Activated T-helper 9 cell treated with anti-CD3 and anti-CD28 coated beads, Interleukin-2, amount 50 U/mL, for 16 hours (primary cell): Measurements from ENCODE around the gene RAPGEF5.

Source experiments
- DNase-seq: peaks from one replicate; pipeline ENCODE4 v3.0.0-alpha.2; 2020; ENCODE audit warnings: low read depth

RAPGEF5 gene

GRCh38 chr7:22377703-22378102 is 20.7 kb upstream of the RAPGEF5 start:
- no peak for DNase-seq

GRCh38 chr7:22375359-22376048 is 18.6 kb upstream of the RAPGEF5 start:
- DNase-seq: no peak

- no peak for DNase-seq
These were observed 17.0 kb upstream of the RAPGEF5 start for GRCh38 chr7:22373911-22374310.

GRCh38 chr7:22373388-22373787 is 16.4 kb upstream of the RAPGEF5 start:
- DNase-seq: no peak

- no peak for DNase-seq
These were observed 15.9 kb upstream of the RAPGEF5 start for GRCh38 chr7:22372863-22373262.

- DNase-seq: no peak
These were observed 14.9 kb upstream of the RAPGEF5 start for GRCh38 chr7:22371878-22372277.

- DNase-seq: no peak
These were observed 7.9 kb upstream of the RAPGEF5 start for GRCh38 chr7:22364900-22365299.

- DNase-seq: no peak
These were observed 6.9 kb upstream of the RAPGEF5 start for GRCh38 chr7:22363756-22364422.

GRCh38 chr7:22361795-22362194 is 4.8 kb upstream of the RAPGEF5 start:
- no peak for DNase-seq

- DNase-seq: no peak
These were observed 4.4 kb upstream of the RAPGEF5 start for GRCh38 chr7:22361320-22361719.

- no peak for DNase-seq
These were observed 2.1 kb upstream of the RAPGEF5 start for GRCh38 chr7:22358820-22359697.

GRCh38 chr7:22357311-22358175 is 589 bp upstream of the RAPGEF5 start:
- no peak for DNase-seq

GRCh38 chr7:22356010-22356691 is 803 bp downstream of the RAPGEF5 start:
- DNase-seq: no peak

- no peak for DNase-seq
These were observed 1.3 kb downstream of the RAPGEF5 start for GRCh38 chr7:22355620-22356009.

- DNase-seq: no peak
These were observed 2.5 kb downstream of the RAPGEF5 start for GRCh38 chr7:22354462-22354861.

- DNase-seq: no peak
These were observed 4.1 kb downstream of the RAPGEF5 start for GRCh38 chr7:22352887-22353286.

- DNase-seq: no peak
These were observed 5.1 kb downstream of the RAPGEF5 start for GRCh38 chr7:22351878-22352277.

GRCh38 chr7:22351329-22351692 is 5.6 kb downstream of the RAPGEF5 start:
- DNase-seq: no peak

- DNase-seq: no peak
These were observed 6.3 kb downstream of the RAPGEF5 start for GRCh38 chr7:22350466-22351328.

GRCh38 chr7:22348379-22348778 is 8.6 kb downstream of the RAPGEF5 start:
- no peak for DNase-seq
